Loucy (cell line): ENCODE data around the gene DENND5A.

ENCODE experiments used
- H2AFZ ChIP-seq: fragments of 200-600 bp; sonication (generic); 2 replicates; pipeline ENCODE4 v1.6.0; 2016; ENCODE audit warnings: antibody characterized with exemption, mild to moderate bottlenecking, low read length, moderate library complexity
- H3F3A ChIP-seq: fragments of 200-600 bp; 2 replicates; pipeline ENCODE4 v1.6.0; 2016; ENCODE audit warnings: antibody characterized with exemption, low read depth, mild to moderate bottlenecking
- H3K27me3 ChIP-seq: fragments of 200-600 bp; sonication (generic); 2 replicates; pipeline ENCODE4 v1.6.1; 2014; ENCODE audit warnings: low read length, mild to moderate bottlenecking; ENCODE audit not compliant: insufficient read depth, poor library complexity, severe bottlenecking
- H3K36me3 ChIP-seq: fragments of 200-600 bp; sonication (generic); 2 replicates; pipeline ENCODE4 v1.6.1; 2016; ENCODE audit warnings: low read length; ENCODE audit not compliant: insufficient read depth
- H3K4me1 ChIP-seq: fragments of 200-600 bp; sonication (generic); 2 replicates; pipeline ENCODE4 v1.5.1; 2014; ENCODE audit warnings: low read length, mild to moderate bottlenecking; ENCODE audit not compliant: insufficient read depth, poor library complexity, severe bottlenecking
- H3K4me2 ChIP-seq: fragments of 200-600 bp; sonication (generic); 2 replicates; pipeline ENCODE4 v1.6.0; 2014; ENCODE audit warnings: antibody characterized with exemption, low read length, low read depth, mild to moderate bottlenecking; ENCODE audit not compliant: poor library complexity, severe bottlenecking
- H3K4me3 ChIP-seq: fragments of 200-600 bp; sonication (generic); 2 replicates; pipeline ENCODE4 v1.5.1; 2014; ENCODE audit warnings: low read length, mild to moderate bottlenecking, mixed read lengths; ENCODE audit not compliant: poor library complexity, severe bottlenecking
- H3K79me2 ChIP-seq: fragments of 200-600 bp; sonication (generic); 2 replicates; pipeline ENCODE4 v1.6.1; 2014; ENCODE audit warnings: low read length; ENCODE audit not compliant: insufficient read depth
- H3K9ac ChIP-seq: fragments of 200-600 bp; sonication (generic); 2 replicates; pipeline ENCODE4 v1.6.0; 2014; ENCODE audit warnings: mild to moderate bottlenecking, low read depth, low read length, moderate library complexity; ENCODE audit not compliant: poor library complexity, severe bottlenecking
- H3K9me2 ChIP-seq: fragments of 200-600 bp; sonication (generic); replicated peaks from 2 replicates; pipeline ENCODE4 v1.6.1; 2016; ENCODE audit warnings: low read depth, low read length, mixed read lengths
- H3K9me3 ChIP-seq: fragments of 200-600 bp; sonication (generic); 2 replicates; pipeline ENCODE4 v1.6.1; 2014; ENCODE audit warnings: mild to moderate bottlenecking, antibody characterized with exemption, low read length, low read depth; ENCODE audit not compliant: insufficient read depth
- H4K20me1 ChIP-seq: fragments of 200-600 bp; sonication (generic); 2 replicates; pipeline ENCODE4 v1.6.0; 2014; ENCODE audit warnings: antibody characterized with exemption, low read length, mild to moderate bottlenecking; ENCODE audit not compliant: insufficient read depth, poor library complexity, severe bottlenecking
- EZH2phosphoT487 ChIP-seq: fragments of 200-600 bp; IDR thresholded peaks from 2 replicates; pipeline ENCODE4 v1.6.1; 2018; ENCODE audit warnings: antibody characterized with exemption, mild to moderate bottlenecking, moderate library complexity, borderline replicate concordance
- TF ChIP-seq, protein P1 (sequence below): fragments of 200-600 bp; sonication (generic); conservative IDR thresholded peaks from 2 replicates; pipeline ENCODE4 v1.5.1; 2014; ENCODE audit warnings: mild to moderate bottlenecking, antibody characterized with exemption, low read length

Gene DENND5A

DNA sequence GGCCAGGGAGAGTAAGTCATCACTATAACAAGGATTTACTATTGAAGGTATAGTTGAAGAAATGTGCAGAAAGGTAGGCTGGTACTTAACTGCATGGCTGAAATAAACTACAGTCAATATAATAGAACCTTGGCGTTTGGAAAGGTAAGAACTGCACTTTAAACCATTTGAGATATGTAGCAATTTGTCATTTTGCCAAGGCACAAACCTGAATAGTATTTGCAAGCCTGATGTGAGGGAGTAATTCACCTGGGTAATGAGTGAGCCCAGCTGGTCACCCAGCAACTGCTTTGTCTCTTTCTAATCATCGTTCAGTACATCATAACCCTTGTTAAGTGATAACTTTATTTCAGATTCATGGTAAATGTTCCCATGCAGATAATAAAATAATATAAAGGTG, 111.5 kb downstream of the DENND5A start:
- no peak overlapping the region for H2AFZ ChIP-seq
- H3K79me2 ChIP-seq, result no peaks in the 10 kb centered on the region
- H4K20me1 ChIP-seq, result no peaks in the 10 kb centered on the region
- H3K36me3 ChIP-seq, result peaks cover 33% of the 10 kb centered on the region; the same call in 1 of the 2 replicates
- H3K4me2 ChIP-seq, result no peak overlapping the region
- no peaks in the 10 kb centered on the region for H3F3A ChIP-seq
- TF ChIP-seq, protein P1, sequence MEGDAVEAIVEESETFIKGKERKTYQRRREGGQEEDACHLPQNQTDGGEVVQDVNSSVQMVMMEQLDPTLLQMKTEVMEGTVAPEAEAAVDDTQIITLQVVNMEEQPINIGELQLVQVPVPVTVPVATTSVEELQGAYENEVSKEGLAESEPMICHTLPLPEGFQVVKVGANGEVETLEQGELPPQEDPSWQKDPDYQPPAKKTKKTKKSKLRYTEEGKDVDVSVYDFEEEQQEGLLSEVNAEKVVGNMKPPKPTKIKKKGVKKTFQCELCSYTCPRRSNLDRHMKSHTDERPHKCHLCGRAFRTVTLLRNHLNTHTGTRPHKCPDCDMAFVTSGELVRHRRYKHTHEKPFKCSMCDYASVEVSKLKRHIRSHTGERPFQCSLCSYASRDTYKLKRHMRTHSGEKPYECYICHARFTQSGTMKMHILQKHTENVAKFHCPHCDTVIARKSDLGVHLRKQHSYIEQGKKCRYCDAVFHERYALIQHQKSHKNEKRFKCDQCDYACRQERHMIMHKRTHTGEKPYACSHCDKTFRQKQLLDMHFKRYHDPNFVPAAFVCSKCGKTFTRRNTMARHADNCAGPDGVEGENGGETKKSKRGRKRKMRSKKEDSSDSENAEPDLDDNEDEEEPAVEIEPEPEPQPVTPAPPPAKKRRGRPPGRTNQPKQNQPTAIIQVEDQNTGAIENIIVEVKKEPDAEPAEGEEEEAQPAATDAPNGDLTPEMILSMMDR, result no peak
- no peak for TF ChIP-seq EZH2phosphoT487
- no peaks in the 10 kb centered on the region for H3K9me2 ChIP-seq
- H3K9ac ChIP-seq, result no peak overlapping the region
- H3K4me1 ChIP-seq, result no peaks in the 10 kb centered on the region
- H3K27me3 ChIP-seq, result no peaks in the 10 kb centered on the region
- H3K4me3 ChIP-seq, result no peak overlapping the region
- H3K9me3 ChIP-seq, result no peaks in the 10 kb centered on the region

DNA sequence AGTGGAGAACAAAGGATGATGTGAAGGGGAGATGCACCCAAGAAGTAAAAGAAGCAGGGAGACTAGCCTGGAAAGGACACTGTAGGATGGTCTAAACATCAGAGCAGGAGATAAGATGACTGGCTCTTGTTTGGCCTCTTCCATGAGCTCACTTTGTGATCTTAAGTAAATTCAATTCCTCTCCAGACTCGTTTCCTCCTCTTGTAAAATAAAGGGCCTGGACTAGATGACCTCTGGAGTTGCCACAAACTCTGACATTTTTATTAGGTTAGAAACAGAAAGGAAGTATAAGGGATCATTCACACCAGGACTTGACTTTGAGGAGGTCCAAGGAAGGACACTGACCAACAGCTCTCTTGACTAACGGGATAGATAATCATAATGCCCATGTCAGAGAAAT, 113.5 kb downstream of the DENND5A start:
- Histone ChIP-seq H3K36me3 (peaks cover 38% of the 10 kb centered on the region; the same call in 1 of the 2 replicates), H3K27me3 (no peaks in the 10 kb centered on the region), H3K79me2 (no peaks in the 10 kb centered on the region)

GRCh38 chr11:9150926-9151325, 114.2 kb downstream of the DENND5A start:
- H3K9me3 ChIP-seq, result no peaks in the 10 kb centered on the region
- TF ChIP-seq, protein P1, result no peak
- TF ChIP-seq EZH2phosphoT487, result no peak
- H3K36me3 ChIP-seq, result peaks cover 46% of the 10 kb centered on the region; the same call in 1 of the 2 replicates
- no peak overlapping the region for H3K4me3 ChIP-seq
- no peaks in the 10 kb centered on the region for H3K4me1 ChIP-seq
- no peaks in the 10 kb centered on the region for H3K9me2 ChIP-seq
- no peaks in the 10 kb centered on the region for H4K20me1 ChIP-seq
- no peaks in the 10 kb centered on the region for H3K79me2 ChIP-seq
- H3K27me3 ChIP-seq, result no peaks in the 10 kb centered on the region
- H2AFZ ChIP-seq, result no peak overlapping the region
- H3K4me2 ChIP-seq, result no peak overlapping the region
- no peaks in the 10 kb centered on the region for H3F3A ChIP-seq
- no peak overlapping the region for H3K9ac ChIP-seq

More for the DNA sequence above, 113.5 kb downstream of the DENND5A start:
- Histone ChIP-seq H2AFZ (no peak overlapping the region), H3K9me3 (no peaks in the 10 kb centered on the region), H3K9ac (no peak overlapping the region), H3K4me2 (no peak overlapping the region), H3K4me3 (no peak overlapping the region), H3K9me2 (no peaks in the 10 kb centered on the region), H4K20me1 (no peaks in the 10 kb centered on the region), H3F3A (no peaks in the 10 kb centered on the region), H3K4me1 (no peaks in the 10 kb centered on the region)
- TF ChIP-seq, protein P1, result no peak
- no peak for TF ChIP-seq EZH2phosphoT487
